ENCODE results near the gene FN1.
A peak's percentile ranks its signal among the peaks of the same experiment; 100 is the strongest.

The FN1 gene

GRCh38 chr2:215435870-215436704 lies at the start of gene FN1:
Gene FN1, minus strand, starts transcription at chr2:215436068. Its CDS starts 266 bp downstream, at chr2:215435802.
- no peak for DNase-seq

GRCh38 chr2:215485032-215485431 lies 49.2 kb upstream of the FN1 start:
- DNase-seq, result no peak

GRCh38 chr2:215484570-215484969 lies 48.7 kb upstream of the FN1 start:
- DNase-seq, result no peak

GRCh38 chr2:215483431-215483830 lies 47.6 kb upstream of the FN1 start:
- DNase-seq, result no peak

GRCh38 chr2:215479536-215480240 lies 43.8 kb upstream of the FN1 start:
- no peak for DNase-seq

- no peak for DNase-seq
Observed at GRCh38 chr2:215479121-215479520, 43.3 kb upstream of the FN1 start.

- DNase-seq, result no peak
Observed at GRCh38 chr2:215476424-215476823, 40.6 kb upstream of the FN1 start.

GRCh38 chr2:215466097-215466909 lies 30.4 kb upstream of the FN1 start:
- no peak for DNase-seq

GRCh38 chr2:215465256-215465655 lies 29.4 kb upstream of the FN1 start:
- DNase-seq, result no peak

- no peak for DNase-seq
Observed at GRCh38 chr2:215461836-215462532, 26.1 kb upstream of the FN1 start.

- DNase-seq, result no peak
Observed at GRCh38 chr2:215460682-215461382, 25.0 kb upstream of the FN1 start.

GRCh38 chr2:215455958-215456357 lies 20.1 kb upstream of the FN1 start:
- no peak for DNase-seq

GRCh38 chr2:215454519-215455246 lies 18.8 kb upstream of the FN1 start:
- DNase-seq, result peak; percentile 39

- no peak for DNase-seq
Observed at GRCh38 chr2:215452725-215453124, 16.9 kb upstream of the FN1 start.

GRCh38 chr2:215451012-215451756 lies 15.3 kb upstream of the FN1 start:
- no peak for DNase-seq

- DNase-seq, result no peak
Observed at GRCh38 chr2:215450188-215451011, 14.5 kb upstream of the FN1 start.

- DNase-seq, result no peak
Observed at GRCh38 chr2:215447673-215448081, 11.8 kb upstream of the FN1 start.

- no peak for DNase-seq
Observed at GRCh38 chr2:215447056-215447455, 11.2 kb upstream of the FN1 start.

- DNase-seq, result no peak
Observed at GRCh38 chr2:215442401-215442787, 6.5 kb upstream of the FN1 start.
